ENCODE measurements around the gene C17orf107.
"Not testable (repeated sequence)": the region's sequence is repeated elsewhere in the genome, so short reads cannot be mapped to it uniquely, and the experiment has no call there.

C17orf107 gene

DNA sequence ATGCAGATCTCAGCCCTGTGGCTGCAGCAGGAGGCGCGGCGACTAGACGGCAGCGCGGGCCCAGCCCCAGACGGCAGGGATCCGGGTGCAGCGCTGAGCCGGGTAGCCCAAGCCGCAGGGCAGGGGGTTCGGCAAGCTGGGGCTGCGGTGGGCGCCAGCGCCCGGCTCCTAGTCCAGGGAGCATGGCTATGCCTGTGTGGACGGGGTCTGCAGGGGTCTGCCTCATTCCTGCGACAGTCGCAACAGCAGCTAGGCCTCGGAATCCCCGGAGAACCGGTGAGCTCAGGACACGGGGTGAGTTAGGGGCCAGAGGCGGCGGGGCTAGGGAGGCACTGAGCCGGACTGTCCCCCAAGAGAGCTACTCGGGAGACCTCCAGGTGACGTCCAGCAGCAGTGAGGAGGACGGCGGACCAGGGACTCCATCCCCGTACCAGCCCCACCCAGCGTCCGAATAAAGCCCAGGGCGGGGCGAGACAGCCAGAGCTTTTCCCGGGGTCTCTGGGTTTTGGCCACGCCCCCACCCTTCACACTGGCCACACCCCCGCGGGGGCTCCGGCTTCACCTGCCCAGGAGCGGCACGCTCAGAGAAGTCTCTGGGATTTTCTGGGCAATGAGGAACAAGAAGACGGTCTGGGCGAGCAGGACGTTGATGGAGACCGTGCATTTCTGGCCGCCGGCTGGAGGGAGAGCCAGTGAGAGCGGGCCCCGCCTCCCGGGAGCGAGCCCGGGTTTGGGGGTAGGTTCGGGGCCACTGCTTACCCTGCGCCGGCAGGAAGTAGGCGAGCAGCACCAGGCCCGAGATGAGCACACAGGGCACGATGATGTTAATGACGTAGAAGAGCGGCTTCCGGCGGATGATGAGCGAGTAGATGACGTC, 1.1 kb downstream of the C17orf107 start:
- no peak for DNase-seq (ENCODE audit: low read depth, low spot score)

DNA sequence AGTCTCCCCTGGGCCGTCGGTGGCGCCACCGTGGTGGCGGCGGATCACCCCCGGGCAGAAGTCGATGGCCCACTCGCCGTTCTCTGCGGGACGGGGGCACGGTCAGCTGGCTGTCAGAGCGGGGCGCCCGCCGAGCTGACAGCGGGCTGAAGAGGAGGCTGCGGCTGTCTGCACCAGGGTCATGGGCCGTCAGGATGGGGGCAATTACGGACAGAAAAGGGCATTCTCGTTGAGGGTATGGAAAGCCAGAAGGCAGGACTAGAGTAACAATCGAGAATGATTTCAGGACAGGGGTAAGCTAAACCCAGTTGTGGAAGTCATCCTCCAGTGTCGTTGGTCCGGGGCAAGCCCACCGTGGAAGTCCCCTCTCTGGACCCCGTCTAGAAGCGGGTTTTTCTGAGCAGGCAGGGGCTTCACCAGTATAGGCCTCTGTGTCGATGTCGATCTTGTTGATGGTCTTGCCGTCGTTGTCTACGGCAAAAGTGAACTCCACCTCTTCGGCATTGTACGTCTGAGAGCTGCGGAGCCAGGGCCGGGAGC, 1.8 kb downstream of the C17orf107 start:
- no peak for DNase-seq (ENCODE audit: low read depth, low spot score)

DNA sequence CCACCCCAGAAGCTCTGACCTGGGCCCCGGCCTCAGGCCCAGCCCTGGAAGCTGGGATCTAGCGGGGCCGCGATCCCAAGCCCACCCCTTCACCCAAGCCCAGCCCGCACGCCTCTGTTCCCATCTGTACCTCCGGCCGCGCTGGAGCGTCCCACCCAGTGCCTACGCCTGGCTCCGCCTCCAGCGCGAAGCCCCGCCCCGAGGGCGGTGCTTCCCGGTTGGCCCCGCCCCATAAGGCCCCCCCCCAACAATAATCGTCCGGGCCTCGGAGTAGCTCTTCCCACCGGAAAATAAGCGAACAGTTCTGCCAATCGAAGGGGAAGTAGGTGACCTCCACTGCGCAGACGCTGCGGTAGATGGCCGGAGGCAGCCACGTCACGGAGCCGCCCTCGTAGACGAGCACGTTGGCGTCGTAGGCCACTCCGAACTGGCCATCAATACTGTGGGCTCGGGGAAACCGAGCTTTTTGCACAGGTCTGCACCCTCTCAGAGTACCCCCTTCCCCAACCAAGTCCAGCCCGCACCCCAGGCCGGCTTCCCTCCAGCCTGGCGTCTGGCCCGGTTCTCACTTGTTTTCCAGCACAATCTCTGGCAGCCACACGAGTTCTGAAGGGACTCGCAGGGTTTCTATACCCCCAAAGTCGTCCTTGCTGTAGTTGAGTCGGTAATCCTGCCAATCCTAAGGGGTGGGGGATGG, 2.5 kb downstream of the C17orf107 start:
- DNase-seq (ENCODE audit: low read depth, low spot score), result no peak

DNA sequence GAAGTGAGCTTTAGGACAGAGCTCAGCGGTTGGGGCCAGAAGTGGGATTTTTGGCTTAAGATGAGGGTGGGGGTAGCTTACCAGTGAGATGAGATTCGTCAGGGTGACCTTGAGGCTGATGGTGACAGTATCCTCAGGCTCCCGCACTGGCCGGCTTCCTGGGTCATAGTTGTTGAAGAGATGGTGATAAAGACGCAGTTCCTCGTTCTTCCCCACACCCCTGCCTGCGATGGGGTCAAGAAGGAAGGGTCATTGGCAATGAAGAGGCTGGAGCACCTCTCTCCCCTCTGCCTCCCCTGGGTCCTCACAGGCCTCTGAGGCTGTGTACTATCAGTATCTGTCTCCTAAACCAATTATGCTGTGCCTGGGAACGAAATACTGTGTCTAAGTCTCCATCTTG, 3.2 kb downstream of the C17orf107 start:
- no peak for DNase-seq (ENCODE audit: low read depth, low spot score)

DNA sequence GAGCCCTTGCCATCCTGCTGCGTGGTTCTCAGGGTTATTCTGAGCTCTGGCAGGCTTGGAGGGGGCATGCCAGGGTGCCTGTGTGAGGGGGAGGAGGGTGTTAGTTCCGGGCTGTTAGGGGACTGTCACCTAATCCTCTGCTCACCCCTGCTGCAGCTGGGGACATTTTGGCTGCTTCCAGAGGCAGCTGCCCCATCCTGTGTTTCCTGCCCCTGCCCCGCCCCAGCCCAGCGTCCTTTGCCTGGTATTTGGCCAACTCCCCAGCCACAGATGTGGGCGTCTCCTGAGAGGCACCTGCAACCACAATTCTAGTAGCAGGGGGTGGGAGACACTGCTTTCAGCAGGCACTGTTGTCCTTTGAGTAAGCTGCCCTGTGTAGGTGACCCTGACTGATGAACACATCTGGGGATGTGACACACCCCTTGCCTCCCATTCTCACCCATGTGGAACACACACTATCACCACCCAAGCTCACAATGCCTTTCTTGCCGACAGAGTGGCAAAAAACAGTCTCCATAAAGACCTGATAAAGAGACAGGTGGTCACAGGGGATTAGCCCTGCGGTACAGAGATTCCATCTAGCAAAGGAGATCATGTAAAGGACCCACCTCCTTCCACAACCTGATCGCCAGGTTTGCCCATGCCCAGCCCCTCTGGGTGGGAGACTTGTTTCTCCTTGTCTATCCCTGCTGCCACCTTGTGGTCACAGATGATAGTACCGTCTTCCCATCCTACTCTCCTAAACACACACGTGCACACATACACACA, 3.9 kb downstream of the C17orf107 start, which contains the start of gene CHRNE:
TSS of gene CHRNE (minus strand) at position 48 of the 768 bp plus-strand sequence. CDS start at position 13, 35 bp downstream.
- peak; percentile 16 for DNase-seq (ENCODE audit: low read depth, low spot score)

DNA sequence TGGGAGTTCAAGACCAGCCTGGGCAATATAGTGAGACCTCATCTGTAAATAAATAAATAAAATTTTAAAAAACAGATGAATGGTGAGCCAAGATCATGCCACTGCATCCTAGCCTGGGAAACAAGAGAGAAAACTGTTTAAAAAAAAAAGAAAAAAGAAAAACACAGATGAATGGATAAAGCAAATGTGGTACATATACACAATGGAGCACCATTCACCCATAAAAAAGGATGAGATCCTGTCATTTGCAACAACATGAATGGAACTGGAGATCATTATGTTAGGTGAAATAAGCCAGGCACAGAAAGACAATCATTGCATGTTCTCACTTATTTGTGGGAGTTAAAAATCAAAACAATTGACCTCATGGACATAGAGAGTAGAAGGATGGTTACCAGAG, 7.3 kb downstream of the C17orf107 start:
- DNase-seq (ENCODE audit: low read depth, low spot score), result not testable (repeated sequence)

DNA sequence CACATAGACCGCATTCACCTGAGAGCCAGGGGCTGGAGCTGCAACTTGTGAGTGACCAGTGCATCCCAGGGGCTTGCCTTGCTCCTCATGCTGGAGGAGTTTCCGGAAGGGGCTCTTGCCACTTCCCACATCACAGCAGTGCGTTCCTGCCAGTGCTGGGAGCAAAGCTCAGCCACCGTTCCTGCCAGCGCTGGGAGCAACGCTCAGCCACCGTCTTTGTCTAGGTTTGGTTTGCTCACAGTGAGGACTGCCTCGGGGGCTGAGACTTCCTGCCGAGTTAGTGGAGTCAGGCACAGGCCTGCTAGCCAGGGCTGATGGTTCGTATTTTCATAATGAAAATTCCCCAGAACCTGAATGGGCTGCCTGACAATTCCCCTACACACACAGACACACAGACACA, 9.0 kb downstream of the C17orf107 start:
- DNase-seq (ENCODE audit: low read depth, low spot score), result no peak

DNA sequence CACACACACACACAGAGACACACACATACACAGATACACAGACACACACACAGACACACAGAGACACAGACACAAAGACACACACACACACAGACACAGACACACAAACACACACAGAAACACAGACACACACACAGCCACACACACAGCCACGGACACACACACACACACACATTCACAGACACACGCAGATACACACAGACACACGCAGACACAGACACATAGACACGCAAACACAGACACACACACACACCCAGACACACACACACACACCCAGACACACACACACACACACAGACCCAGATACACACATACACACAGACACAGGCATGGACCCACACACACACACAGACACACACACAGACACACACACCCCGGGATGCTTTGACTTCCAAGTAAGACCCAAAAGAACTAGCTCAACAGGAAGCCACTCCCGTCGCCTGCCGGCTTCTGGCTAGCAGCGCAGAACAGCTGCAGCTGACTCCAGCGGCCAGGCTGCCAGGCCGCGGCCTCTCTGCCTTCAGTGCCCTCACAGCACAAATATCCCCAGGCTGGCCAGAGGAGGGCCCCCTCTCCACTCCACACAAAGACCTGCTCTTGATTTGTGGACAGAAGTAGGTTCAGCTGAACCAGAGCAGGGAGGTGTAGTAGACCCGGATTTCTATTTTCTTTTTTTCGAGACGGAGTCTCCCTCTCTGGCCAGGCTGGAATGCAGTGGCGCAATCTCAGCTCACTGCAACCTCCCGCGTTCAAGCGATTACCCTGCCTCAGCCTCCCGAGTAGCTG, 9.6 kb downstream of the C17orf107 start:
- DNase-seq (ENCODE audit: low read depth, low spot score), result peak; percentile 83

DNA sequence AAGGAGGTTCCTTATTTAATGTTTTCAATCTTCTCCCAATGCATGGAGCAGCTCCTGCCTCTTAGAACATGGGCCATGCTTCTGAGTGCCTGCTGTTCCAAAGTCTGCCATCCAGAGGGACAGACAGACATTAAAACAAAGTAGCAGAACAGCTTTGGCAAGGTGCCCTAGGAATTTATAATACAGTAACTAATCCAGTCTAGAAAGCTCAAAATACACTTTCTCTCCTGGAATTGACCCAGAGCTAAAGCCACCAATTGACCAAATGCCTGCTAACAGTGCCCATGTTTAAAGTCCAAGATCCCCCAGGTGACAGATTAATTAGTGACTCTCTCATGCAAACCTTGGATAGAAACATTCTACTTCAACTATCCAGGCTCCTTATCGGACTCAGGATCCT, 14.7 kb downstream of the C17orf107 start:
- DNase-seq (ENCODE audit: low read depth, low spot score), result no peak

DNA sequence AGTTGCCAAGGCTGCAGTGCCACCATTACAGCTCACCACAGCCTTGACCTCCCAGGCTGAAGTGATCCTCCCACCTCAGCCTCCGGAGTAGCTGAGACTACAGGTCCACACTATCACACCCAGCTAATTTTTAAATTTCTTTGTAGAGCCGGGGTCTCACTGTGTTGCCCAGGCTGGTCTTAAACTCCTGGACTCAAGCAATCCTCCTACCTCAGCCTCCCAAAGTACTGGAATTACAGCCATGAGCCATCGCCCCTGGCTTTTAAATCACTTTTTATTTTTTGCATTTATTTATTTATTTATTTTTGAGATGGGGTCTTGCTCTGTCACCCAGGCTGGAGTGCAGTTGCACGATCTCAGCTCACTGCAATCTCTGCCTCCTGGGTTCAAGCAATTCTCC, 15.2 kb downstream of the C17orf107 start:
- DNase-seq (ENCODE audit: low read depth, low spot score), result not testable (repeated sequence)

DNA sequence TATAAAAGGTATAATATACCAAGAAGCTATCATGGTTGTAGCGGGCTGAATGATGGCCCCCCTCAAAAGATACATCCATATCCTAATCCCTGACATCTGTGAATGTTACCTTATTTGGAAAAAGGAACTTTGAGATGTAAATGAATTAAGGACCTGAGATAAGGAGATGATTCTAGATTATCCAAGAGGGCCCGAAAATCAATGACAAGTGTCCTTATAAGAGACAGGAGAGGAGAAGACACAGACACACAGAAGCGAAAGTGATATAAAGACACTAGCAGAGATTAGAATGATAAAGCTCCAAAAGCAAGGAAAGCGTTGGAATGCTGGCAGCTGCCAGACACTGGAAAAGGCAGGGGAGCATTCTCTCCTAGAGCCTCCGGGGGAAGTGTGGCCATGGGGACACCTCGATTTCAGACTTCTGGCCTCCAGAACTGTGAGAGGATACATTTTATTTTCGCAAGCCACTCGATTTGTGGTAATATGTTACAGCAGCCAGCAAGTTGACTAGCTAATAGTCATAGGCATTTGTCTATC, 20.2 kb downstream of the C17orf107 start:
- DNase-seq (ENCODE audit: low read depth, low spot score), result no peak

DNA sequence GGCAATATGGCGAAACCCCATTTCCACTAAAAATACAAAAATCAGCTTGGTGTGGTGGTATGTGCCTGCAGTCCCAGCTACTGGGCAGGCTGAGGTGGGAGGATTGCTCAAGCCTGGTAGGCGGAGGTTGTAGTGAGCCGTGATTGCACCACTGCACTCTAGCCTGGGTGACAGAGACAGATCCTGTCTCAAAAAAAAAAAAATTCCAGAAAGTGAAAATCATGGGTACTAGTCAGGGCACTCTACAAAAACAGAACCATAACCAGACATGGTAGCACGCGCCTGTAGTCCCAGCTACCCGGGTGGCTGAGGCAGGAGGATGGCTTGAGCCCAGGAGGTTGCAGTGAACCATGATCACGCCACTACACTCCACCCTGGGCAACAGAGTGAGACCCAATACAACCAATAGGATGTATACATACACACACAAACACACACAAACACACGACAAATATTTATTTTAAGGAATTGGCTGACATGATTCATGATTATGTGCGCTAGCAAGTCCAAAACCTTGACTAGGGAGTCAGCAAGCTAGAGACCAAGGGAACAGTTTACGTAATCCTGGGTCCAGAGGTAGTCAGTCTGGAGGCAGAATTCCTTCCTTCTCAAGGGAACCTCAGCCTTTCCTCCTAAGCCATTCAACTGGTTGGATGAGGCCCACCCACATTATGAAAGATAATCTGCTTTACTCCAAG, 21.2 kb downstream of the C17orf107 start:
- DNase-seq (ENCODE audit: low read depth, low spot score), result no peak

DNA sequence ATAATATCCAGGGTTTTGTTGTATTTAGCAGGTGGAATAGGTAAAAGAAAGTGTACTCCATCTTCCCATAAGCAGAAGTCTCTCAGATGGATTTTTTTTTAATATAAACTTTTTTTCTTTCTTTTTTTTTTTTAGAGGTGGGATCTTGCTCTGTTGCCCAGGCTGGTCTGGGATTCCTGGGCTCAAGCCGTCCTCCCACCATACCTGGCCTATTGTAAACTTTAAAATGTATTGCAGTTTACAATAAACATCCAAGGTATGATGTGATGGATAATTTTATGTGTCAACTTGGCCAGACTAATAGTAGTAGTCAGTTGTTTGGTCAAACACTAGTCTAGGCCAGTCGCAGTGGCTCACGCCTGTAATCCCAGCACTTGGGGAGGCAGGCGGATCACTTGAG, 22.0 kb downstream of the C17orf107 start:
- no peak for DNase-seq (ENCODE audit: low read depth, low spot score)

DNA sequence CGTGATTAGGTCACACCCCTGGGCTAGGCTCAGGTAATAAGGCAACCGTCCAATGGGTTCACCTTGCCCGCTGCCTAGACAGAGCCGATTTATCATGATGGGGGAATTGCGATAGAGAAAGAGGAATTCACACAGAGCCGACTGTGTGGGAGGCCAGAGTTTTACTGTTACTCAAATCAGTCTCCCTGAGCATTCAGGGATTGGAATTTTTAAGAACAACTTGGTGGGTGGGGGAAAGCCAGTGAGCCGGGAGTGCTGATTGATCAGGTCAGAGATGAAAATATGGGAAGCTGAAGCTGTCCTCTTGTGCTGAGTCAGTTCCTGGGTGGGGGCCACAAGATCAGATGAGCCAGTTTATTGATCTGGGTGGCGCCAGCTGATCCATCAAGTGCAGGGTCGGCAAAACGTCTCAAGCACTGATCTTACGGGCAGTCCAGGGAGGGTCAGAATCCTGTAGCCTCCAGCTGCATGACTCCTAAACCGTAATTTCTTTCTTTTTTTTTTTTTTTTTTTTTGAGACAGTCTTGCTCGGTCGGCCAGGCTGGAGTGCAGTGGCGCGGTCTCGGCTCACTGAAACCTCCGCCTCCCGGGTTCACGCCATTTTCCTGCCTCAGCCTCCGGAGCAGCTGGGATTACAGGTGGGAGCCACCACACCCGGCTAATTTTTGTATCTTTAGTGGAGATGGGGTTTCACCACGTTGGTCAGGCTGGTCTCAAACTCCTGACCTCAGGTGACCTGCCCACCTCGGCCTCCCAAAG, 27.4 kb downstream of the C17orf107 start:
- DNase-seq (ENCODE audit: low read depth, low spot score), result not testable (repeated sequence)

DNA sequence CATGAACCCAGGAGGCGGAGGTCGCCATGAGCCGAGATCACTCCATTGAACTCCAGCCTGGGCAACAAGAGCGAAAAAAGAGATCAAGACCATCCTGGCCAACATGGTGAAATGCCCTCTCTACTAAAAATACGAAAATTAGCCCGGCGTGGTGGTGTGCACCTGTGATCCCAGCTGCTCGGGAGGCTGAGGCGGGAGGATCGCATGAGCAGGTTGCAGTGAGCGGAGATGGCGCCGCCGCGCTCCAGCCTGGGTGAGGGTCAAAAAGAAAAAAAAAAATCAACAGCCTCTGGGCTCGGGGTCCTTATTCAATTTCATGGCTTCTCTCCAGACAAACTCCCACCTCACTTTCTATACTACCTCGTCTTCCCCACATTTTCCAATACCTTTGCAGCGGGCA, 29.5 kb downstream of the C17orf107 start:
- no peak for DNase-seq (ENCODE audit: low read depth, low spot score)

DNA sequence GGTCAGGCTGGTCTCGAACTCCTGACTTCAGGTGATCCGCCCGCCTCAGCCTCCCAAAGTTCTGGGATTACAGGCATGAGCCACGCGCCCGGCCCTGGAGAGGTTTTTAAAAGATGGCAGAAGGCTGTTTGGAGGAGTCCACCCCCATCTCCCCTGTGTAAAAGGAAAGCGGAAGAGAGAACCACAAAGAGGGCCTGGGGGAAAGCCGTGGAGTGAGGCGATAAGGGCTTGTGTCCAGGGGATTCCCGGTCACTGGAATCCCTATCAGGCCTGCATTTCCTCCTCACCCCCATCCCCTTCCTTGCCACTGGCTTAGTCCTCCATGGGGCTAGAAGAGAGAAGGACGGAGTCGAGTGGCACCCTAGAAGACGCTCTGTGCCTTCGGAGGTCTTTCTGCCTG, 32.6 kb downstream of the C17orf107 start, which contains the start of gene GP1BA:
TSS of gene GP1BA (plus strand) at position 315 of the 400 bp plus-strand sequence. CDS start 328 bp downstream, outside the sequence.
- DNase-seq (ENCODE audit: low read depth, low spot score), result no peak

DNA sequence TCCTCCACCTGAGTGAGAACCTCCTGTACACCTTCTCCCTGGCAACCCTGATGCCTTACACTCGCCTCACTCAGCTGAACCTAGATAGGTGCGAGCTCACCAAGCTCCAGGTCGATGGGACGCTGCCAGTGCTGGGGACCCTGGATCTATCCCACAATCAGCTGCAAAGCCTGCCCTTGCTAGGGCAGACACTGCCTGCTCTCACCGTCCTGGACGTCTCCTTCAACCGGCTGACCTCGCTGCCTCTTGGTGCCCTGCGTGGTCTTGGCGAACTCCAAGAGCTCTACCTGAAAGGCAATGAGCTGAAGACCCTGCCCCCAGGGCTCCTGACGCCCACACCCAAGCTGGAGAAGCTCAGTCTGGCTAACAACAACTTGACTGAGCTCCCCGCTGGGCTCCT, 33.4 kb downstream of the C17orf107 start:
- DNase-seq (ENCODE audit: low read depth, low spot score), result no peak

DNA sequence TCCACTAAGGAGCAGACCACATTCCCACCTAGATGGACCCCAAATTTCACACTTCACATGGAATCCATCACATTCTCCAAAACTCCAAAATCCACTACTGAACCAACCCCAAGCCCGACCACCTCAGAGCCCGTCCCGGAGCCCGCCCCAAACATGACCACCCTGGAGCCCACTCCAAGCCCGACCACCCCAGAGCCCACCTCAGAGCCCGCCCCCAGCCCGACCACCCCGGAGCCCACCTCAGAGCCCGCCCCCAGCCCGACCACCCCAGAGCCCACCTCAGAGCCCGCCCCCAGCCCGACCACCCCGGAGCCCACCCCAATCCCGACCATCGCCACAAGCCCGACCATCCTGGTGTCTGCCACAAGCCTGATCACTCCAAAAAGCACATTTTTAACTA, 34.3 kb downstream of the C17orf107 start:
- DNase-seq (ENCODE audit: low read depth, low spot score), result no peak
